Adrenal gland (tissue), 5 donors: Measurements from ENCODE around the gene PEX11B.

Source experiments
- POLR2A ChIP-seq, 2 donors: fragments of 450-650 bp; IDR thresholded peaks; one replicate each; pipeline ENCODE4 v1.6.1; 2017; ENCODE audit warnings: antibody characterized with exemption in 2 of 2, mild to moderate bottlenecking in 2 of 2, moderate library complexity in 1 of 2
- TF ChIP-seq, protein P1 (sequence below), 6 experiments: fragments of 450-650 bp in 4 of 6; fragments of 200-600 bp in 2 of 6; sonication (generic) in 1 of 6; IDR thresholded peaks; 1 replicate in 5 of 6; 2 replicates in 1 of 6; pipeline versions ENCODE4 v1.5.1 to v1.8.0; 2016 to 2021; ENCODE audit warnings: antibody characterized with exemption in 6 of 6, mild to moderate bottlenecking in 2 of 6, moderate library complexity in 1 of 6
- donor health status: DM: no; HTN: no; CAD: no.

GRCh38 chr1:145908653-145909052 is 9.9 kb downstream of the PEX11B start:
- TF ChIP-seq, protein P1, sequence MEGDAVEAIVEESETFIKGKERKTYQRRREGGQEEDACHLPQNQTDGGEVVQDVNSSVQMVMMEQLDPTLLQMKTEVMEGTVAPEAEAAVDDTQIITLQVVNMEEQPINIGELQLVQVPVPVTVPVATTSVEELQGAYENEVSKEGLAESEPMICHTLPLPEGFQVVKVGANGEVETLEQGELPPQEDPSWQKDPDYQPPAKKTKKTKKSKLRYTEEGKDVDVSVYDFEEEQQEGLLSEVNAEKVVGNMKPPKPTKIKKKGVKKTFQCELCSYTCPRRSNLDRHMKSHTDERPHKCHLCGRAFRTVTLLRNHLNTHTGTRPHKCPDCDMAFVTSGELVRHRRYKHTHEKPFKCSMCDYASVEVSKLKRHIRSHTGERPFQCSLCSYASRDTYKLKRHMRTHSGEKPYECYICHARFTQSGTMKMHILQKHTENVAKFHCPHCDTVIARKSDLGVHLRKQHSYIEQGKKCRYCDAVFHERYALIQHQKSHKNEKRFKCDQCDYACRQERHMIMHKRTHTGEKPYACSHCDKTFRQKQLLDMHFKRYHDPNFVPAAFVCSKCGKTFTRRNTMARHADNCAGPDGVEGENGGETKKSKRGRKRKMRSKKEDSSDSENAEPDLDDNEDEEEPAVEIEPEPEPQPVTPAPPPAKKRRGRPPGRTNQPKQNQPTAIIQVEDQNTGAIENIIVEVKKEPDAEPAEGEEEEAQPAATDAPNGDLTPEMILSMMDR (IDR thresholded peaks at IDR 0.05), result no peak
- TF ChIP-seq POLR2A (IDR thresholded peaks at IDR 0.05), result no peak
